ENCODE results near the gene SPG11.

The SPG11 gene

DNA sequence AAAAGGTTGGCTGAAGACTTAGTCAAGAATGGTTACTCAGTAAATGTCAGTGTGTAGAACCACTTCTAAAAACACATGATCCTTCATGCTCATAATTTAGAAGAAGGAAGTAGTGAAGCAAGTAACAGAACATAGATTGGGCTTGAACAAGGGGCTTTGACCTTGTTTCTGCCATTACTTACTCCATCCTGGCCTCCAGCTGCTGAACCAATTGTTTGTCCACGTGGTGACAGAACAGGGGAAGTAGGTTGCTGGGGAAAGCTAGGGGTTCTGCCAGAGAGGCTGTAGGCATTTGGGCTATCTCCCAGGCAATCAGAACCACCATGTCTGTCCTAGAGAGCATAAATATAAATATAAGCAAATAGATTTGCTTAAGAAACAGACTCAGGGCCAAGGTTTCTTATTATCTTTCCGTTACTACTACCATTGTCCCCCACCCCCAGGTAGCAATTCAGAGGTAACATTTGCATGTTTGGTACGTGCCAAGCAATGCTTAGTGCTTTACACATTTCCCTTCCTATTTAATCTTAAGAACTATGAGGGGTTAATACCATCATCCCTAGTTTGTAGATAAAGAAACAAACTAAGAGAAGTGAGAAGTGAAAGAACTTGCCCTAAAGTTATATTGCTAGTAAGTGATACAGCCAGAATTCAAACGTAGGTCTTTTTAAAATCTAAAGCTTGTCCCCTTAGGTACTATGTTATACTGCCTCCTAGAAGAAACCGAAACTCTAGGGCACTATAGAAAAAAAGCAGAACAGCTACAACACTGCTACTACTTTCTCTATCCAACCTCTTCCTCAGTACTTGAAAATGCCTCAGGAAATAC, 3.0 kb upstream of the SPG11 start:
- no peaks in the 10 kb centered on the region for H3K9me2 ChIP-seq (replicated peaks; ENCODE audit: low read depth, low read length)
- TF ChIP-seq, protein P1, sequence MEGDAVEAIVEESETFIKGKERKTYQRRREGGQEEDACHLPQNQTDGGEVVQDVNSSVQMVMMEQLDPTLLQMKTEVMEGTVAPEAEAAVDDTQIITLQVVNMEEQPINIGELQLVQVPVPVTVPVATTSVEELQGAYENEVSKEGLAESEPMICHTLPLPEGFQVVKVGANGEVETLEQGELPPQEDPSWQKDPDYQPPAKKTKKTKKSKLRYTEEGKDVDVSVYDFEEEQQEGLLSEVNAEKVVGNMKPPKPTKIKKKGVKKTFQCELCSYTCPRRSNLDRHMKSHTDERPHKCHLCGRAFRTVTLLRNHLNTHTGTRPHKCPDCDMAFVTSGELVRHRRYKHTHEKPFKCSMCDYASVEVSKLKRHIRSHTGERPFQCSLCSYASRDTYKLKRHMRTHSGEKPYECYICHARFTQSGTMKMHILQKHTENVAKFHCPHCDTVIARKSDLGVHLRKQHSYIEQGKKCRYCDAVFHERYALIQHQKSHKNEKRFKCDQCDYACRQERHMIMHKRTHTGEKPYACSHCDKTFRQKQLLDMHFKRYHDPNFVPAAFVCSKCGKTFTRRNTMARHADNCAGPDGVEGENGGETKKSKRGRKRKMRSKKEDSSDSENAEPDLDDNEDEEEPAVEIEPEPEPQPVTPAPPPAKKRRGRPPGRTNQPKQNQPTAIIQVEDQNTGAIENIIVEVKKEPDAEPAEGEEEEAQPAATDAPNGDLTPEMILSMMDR (conservative IDR thresholded peaks at IDR 0.05; ENCODE audit: low read length): no peak
- TF ChIP-seq EZH2phosphoT487 (IDR thresholded peaks at IDR 0.05; ENCODE audit: borderline replicate concordance): no peak
- no peaks in the 10 kb centered on the region for H3K27me3 ChIP-seq (ENCODE audit: insufficient read depth, low read length, poor library complexity, severe bottlenecking)
- no peaks in the 10 kb centered on the region for H3K36me3 ChIP-seq (ENCODE audit: insufficient read depth, low read length)
- peaks cover 25% of the 10 kb centered on the region for H3K4me1 ChIP-seq (ENCODE audit: insufficient read depth, low read length, poor library complexity, severe bottlenecking)
- H3K9ac ChIP-seq (ENCODE audit: low read depth, low read length, poor library complexity, severe bottlenecking): peak overlapping the region; percentile 15
- no peaks in the 10 kb centered on the region for H3K9me3 ChIP-seq (ENCODE audit: insufficient read depth, low read depth, low read length)
- H3K4me3 ChIP-seq (ENCODE audit: low read length, poor library complexity, severe bottlenecking): no peak overlapping the region
- no peak overlapping the region for H2AFZ ChIP-seq (ENCODE audit: low read length)
- H3K4me2 ChIP-seq (ENCODE audit: low read depth, low read length, poor library complexity, severe bottlenecking): no peak overlapping the region
- no peaks in the 10 kb centered on the region for H3F3A ChIP-seq (ENCODE audit: low read depth)
- H3K79me2 ChIP-seq (ENCODE audit: insufficient read depth, low read length): peaks cover 15% of the 10 kb centered on the region
- peaks cover 6% of the 10 kb centered on the region for H4K20me1 ChIP-seq (ENCODE audit: insufficient read depth, low read length, poor library complexity, severe bottlenecking)

DNA sequence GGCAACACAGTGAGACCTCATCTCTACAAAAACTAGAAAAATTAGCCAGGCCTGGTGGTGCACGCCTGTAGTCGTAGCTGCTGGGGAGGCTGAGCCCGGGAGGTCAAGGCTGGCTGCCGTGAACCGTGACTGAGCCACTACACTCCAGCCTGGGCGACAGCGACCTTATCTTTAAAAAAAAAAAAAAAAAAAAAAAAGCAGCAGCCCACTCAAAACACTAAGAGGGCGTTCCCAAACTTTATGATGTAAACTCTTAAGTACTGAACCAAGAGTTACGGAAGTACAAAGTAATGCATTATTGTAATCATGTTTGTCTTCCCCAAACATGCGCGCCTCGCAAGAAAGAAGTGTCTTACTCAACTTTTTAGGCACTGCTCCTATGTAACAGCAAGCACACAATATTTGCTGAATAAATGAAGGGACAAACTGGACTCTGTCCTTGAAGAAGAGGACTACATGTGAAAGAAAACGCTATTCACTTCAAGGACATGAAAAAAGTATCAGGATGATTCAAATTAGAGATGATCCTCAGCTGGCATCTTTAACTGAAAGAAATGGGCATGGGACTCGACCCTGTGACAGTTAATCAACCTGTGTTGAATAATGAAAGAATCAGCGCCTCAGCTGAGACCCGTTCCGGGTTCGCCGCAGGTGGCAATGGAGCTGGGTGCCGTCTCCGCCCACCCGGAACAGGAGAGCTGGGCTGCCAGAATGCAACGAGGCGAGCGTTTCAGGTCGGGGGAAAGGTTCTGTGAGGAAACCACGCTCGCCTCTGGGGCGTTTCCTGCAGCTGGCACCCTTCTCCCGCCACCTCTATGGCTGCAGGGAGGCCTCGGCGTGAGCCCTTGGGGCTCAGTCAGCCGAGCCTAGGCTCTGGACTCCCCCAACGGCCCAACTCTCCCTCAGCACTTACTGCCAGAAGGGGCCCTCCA, 718 bp downstream of the SPG11 start:
- peak overlapping the region; percentile 81 for H3K4me3 ChIP-seq (ENCODE audit: low read length, poor library complexity, severe bottlenecking)
- H3K9me3 ChIP-seq (ENCODE audit: insufficient read depth, low read depth, low read length): no peaks in the 10 kb centered on the region
- H3K27me3 ChIP-seq (ENCODE audit: insufficient read depth, low read length, poor library complexity, severe bottlenecking): no peaks in the 10 kb centered on the region
- H3F3A ChIP-seq (ENCODE audit: low read depth): no peaks in the 10 kb centered on the region
- H3K4me1 ChIP-seq (ENCODE audit: insufficient read depth, low read length, poor library complexity, severe bottlenecking): peaks cover 26% of the 10 kb centered on the region
- TF ChIP-seq, protein P1 (conservative IDR thresholded peaks at IDR 0.05; ENCODE audit: low read length): no peak
- no peak for TF ChIP-seq EZH2phosphoT487 (IDR thresholded peaks at IDR 0.05; ENCODE audit: borderline replicate concordance)
- H3K9me2 ChIP-seq (replicated peaks; ENCODE audit: low read depth, low read length): no peaks in the 10 kb centered on the region
- H3K36me3 ChIP-seq (ENCODE audit: insufficient read depth, low read length): no peaks in the 10 kb centered on the region
- H3K4me2 ChIP-seq (ENCODE audit: low read depth, low read length, poor library complexity, severe bottlenecking): peak overlapping the region; percentile 71
- peaks cover 22% of the 10 kb centered on the region for H3K79me2 ChIP-seq (ENCODE audit: insufficient read depth, low read length)
- peak overlapping the region; percentile 85 for H2AFZ ChIP-seq (ENCODE audit: low read length)
- H4K20me1 ChIP-seq (ENCODE audit: insufficient read depth, low read length, poor library complexity, severe bottlenecking): peaks cover 6% of the 10 kb centered on the region
- peak overlapping the region; percentile 92 for H3K9ac ChIP-seq (ENCODE audit: low read depth, low read length, poor library complexity, severe bottlenecking)

DNA sequence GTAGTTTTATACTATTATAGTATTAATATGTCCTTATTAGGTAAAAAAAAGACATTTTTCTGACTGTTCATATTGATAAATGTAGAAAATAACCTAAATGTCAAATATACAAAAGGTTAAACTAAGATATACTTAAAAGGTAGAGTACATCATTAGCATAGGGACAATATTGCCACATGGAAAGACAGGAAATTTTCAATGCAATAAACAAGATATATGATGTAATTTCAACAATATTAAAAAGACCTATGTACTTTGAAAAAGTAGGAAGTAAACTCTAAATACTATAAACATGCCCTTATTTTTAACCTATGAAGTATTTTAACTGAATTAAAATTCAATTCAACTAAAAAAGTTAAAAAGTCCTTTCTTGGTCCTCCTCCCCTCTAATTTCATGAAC, 1.9 kb downstream of the SPG11 start:
- H3K79me2 ChIP-seq (ENCODE audit: insufficient read depth, low read length): peaks cover 22% of the 10 kb centered on the region
- H3K4me3 ChIP-seq (ENCODE audit: low read length, poor library complexity, severe bottlenecking): peak overlapping the region; percentile 81

More for the DNA sequence above, 1.9 kb downstream of the SPG11 start:
- Histone ChIP-seq H3K9me2 (replicated peaks; ENCODE audit: low read depth, low read length) (no peaks in the 10 kb centered on the region), H3F3A (ENCODE audit: low read depth) (no peaks in the 10 kb centered on the region), H3K27me3 (ENCODE audit: insufficient read depth, low read length, poor library complexity, severe bottlenecking) (no peaks in the 10 kb centered on the region), H3K4me1 (ENCODE audit: insufficient read depth, low read length, poor library complexity, severe bottlenecking) (peaks cover 26% of the 10 kb centered on the region), H3K9me3 (ENCODE audit: insufficient read depth, low read depth, low read length) (no peaks in the 10 kb centered on the region), H3K36me3 (ENCODE audit: insufficient read depth, low read length) (no peaks in the 10 kb centered on the region), H3K4me2 (ENCODE audit: low read depth, low read length, poor library complexity, severe bottlenecking) (peak overlapping the region; percentile 71), H3K9ac (ENCODE audit: low read depth, low read length, poor library complexity, severe bottlenecking) (peak overlapping the region; percentile 92), H4K20me1 (ENCODE audit: insufficient read depth, low read length, poor library complexity, severe bottlenecking) (peaks cover 6% of the 10 kb centered on the region), H2AFZ (ENCODE audit: low read length) (no peak overlapping the region)
- TF ChIP-seq, protein P1 (conservative IDR thresholded peaks at IDR 0.05; ENCODE audit: low read length): no peak
- TF ChIP-seq EZH2phosphoT487 (IDR thresholded peaks at IDR 0.05; ENCODE audit: borderline replicate concordance): no peak
